Ishikawa (cell line): ENCODE measurements around the gene CEMIP.

Experiments used
- CEBPB ChIP-seq: IDR thresholded peaks from 2 replicates; pipeline ENCODE4 v1.6.1; 2012
- CREB1 ChIP-seq: IDR thresholded peaks from 2 replicates; pipeline ENCODE4 v1.6.1; 2012; ENCODE audit warnings: low read depth
- EGR1 ChIP-seq: IDR thresholded peaks from 2 replicates; pipeline ENCODE4 v1.6.1; 2012
- EP300 ChIP-seq: IDR thresholded peaks from 2 replicates; pipeline ENCODE4 v1.6.1; 2012; ENCODE audit warnings: borderline replicate concordance
- FOXM1 ChIP-seq: IDR thresholded peaks from 2 replicates; pipeline ENCODE4 v1.6.1; 2012; ENCODE audit warnings: low read depth, borderline replicate concordance
- NFIC ChIP-seq: IDR thresholded peaks from 2 replicates; pipeline ENCODE4 v1.6.1; 2012
- RAD21 ChIP-seq: IDR thresholded peaks from 2 replicates; pipeline ENCODE4 v1.6.1; 2012; ENCODE audit warnings: low read depth
- TAF1 ChIP-seq: IDR thresholded peaks from 2 replicates; pipeline ENCODE4 v1.6.1; 2012; ENCODE audit warnings: low read depth, mild to moderate bottlenecking
- TCF12 ChIP-seq: IDR thresholded peaks from 2 replicates; pipeline ENCODE4 v1.6.1; 2012; ENCODE audit warnings: low read depth
- TEAD4 ChIP-seq: IDR thresholded peaks from 2 replicates; pipeline ENCODE4 v1.6.1; 2012
- YY1 ChIP-seq: IDR thresholded peaks from 2 replicates; pipeline ENCODE4 v1.6.1; 2012; ENCODE audit warnings: low read depth
- ZBTB7A ChIP-seq: IDR thresholded peaks from 2 replicates; pipeline ENCODE4 v1.6.1; 2012; ENCODE audit warnings: low read depth
- TF ChIP-seq, protein P1 (sequence below): IDR thresholded peaks from 2 replicates; pipeline ENCODE4 v1.6.1; 2012
- TF ChIP-seq, protein P2 (sequence below): IDR thresholded peaks from 2 replicates; pipeline ENCODE4 v1.6.1; 2012
- TF ChIP-seq, protein P3 (sequence below): IDR thresholded peaks from 2 replicates; pipeline ENCODE4 v1.6.1; 2012; ENCODE audit warnings: low read depth, mild to moderate bottlenecking

The CEMIP gene

DNA sequence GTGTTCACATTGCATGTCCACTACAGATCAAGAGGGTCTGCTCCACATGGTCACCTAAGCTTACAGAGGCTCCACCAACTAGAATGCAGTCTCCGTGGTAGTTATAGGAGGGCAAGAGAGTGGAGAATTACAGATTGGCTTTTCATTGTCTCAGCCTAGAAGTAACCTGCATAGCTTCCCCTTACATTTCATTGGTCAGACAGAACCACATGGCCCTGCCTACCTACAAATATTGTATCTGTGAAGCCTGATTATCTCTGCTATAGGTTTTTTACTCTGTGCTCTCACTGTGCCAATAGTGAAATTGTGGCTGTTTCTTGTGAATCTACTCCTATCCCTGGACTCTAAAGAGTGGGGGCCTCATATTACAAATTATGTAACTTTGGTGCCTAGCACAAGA is 219.1 kb downstream of the CEMIP start:
- TF ChIP-seq, protein P1, sequence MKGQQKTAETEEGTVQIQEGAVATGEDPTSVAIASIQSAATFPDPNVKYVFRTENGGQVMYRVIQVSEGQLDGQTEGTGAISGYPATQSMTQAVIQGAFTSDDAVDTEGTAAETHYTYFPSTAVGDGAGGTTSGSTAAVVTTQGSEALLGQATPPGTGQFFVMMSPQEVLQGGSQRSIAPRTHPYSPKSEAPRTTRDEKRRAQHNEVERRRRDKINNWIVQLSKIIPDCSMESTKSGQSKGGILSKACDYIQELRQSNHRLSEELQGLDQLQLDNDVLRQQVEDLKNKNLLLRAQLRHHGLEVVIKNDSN: peak; percentile 76
- TF ChIP-seq, protein P2, sequence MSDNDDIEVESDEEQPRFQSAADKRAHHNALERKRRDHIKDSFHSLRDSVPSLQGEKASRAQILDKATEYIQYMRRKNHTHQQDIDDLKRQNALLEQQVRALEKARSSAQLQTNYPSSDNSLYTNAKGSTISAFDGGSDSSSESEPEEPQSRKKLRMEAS: no peak

DNA sequence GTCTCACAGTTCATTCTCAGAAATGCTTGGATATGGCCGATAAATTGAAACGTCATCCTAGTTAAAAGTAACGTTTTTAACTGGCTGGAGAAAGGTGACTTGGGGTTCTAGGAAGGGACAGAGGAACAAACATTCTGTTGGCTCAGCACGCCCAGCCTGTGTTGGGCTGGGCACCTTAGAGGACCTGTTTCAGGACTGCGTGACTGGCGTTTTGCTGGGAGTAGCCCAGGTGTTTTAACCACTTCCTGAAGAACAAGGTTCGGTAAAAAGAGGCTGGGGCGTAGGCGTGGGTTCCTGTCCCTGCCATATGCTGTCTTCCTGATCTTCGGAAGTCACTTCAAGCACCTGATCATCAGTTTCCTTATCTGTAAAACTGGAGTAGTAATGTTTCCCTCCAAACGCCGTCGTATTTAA is 220.5 kb downstream of the CEMIP start:
- TF ChIP-seq EGR1 (no peak), EP300 (no peak)

DNA sequence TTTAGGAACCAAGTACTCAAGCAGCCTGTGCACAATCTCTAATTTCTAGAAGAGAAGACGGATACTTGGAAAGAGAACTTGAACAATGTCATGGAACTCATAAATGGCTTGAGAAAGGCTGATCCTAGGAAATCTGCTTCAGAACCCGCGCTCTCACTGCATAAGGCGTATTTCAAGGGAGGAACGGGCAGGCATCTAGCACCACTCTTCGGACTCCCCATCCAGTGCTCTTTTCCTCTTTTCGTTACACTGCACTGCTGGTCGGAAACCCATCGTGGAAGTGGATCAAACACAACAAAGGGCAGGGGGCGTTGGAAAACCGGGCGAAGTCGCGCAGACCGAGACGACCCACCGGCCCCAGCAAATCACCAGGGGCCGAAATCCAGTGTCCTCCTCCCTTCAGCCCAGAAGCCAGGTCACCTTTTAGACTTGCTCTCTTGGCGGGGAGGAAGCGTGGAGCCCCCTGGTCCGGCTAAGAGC is 221.0 kb downstream of the CEMIP start:
- TF ChIP-seq, protein P2: no peak
- no peak for TF ChIP-seq EGR1
- no peak for TF ChIP-seq CREB1
- TF ChIP-seq, protein P1: no peak
- TF ChIP-seq CEBPB: no peak
- TF ChIP-seq TCF12: no peak
- no peak for TF ChIP-seq RAD21
- no peak for TF ChIP-seq FOXM1
- TF ChIP-seq EP300: no peak
- TF ChIP-seq YY1: no peak
- no peak for TF ChIP-seq ZBTB7A
- TF ChIP-seq, protein P3, sequence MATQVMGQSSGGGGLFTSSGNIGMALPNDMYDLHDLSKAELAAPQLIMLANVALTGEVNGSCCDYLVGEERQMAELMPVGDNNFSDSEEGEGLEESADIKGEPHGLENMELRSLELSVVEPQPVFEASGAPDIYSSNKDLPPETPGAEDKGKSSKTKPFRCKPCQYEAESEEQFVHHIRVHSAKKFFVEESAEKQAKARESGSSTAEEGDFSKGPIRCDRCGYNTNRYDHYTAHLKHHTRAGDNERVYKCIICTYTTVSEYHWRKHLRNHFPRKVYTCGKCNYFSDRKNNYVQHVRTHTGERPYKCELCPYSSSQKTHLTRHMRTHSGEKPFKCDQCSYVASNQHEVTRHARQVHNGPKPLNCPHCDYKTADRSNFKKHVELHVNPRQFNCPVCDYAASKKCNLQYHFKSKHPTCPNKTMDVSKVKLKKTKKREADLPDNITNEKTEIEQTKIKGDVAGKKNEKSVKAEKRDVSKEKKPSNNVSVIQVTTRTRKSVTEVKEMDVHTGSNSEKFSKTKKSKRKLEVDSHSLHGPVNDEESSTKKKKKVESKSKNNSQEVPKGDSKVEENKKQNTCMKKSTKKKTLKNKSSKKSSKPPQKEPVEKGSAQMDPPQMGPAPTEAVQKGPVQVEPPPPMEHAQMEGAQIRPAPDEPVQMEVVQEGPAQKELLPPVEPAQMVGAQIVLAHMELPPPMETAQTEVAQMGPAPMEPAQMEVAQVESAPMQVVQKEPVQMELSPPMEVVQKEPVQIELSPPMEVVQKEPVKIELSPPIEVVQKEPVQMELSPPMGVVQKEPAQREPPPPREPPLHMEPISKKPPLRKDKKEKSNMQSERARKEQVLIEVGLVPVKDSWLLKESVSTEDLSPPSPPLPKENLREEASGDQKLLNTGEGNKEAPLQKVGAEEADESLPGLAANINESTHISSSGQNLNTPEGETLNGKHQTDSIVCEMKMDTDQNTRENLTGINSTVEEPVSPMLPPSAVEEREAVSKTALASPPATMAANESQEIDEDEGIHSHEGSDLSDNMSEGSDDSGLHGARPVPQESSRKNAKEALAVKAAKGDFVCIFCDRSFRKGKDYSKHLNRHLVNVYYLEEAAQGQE: no peak
- TF ChIP-seq NFIC: no peak
- TF ChIP-seq TAF1: no peak
- no peak for TF ChIP-seq TEAD4

DNA sequence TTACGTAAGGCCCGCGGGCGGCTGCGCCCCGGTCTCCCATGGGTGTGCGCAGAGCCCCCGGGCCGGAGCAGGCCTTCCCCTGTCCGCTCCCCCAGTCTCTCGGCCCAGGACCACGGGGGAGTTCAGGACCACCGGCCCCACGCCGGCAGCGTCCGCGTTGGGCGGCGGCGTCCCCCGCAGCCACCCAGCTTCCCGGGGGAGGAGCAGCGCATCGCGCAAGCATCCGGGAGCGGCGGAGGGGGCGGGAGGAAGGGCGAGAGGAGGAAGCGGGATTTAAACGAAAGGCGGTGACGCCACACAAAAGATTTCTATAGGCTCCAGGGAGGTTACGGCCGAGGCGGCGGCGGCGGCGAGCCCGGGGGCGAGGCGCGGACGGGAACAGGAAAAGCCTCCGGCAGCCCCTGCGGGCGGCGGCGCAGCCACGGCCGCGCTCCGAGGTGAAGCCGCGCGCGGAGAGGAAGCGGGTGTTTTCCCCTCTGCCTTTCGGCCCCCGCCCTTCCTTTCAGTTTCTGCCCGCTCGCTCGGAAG is 221.5 kb downstream of the CEMIP start, which contains the start of gene TLNRD1:
Gene TLNRD1, plus strand, starts transcription at position 300 of the 528 bp plus-strand sequence. CDS start 1,349 bp downstream, outside the sequence.
- TF ChIP-seq, protein P2: no peak
- TF ChIP-seq EGR1 (no peak), CREB1 (no peak), TCF12 (no peak), ZBTB7A (peak; percentile 81), TEAD4 (no peak), FOXM1 (peak; percentile 84), CEBPB (no peak), TAF1 (peak; percentile 69), EP300 (no peak), YY1 (no peak), NFIC (no peak), RAD21 (no peak)
- TF ChIP-seq, protein P3: no peak
- TF ChIP-seq, protein P1: no peak
